RWPE1 (cell line): ENCODE measurements around the gene BRPF3.
A peak's percentile ranks its signal among the peaks of the same experiment; 100 is the strongest.

Experiments used
- CTCF ChIA-PET: fragments of 350-600 bp; sonication (Branson Sonifier 250); formaldehyde crosslinking; extraction: SDS; loops from one replicate; lab custom pipeline; 2021; lab: Yijun Ruan, JAX
- POLR2A ChIA-PET: fragments of 400-600 bp; formaldehyde crosslinking; extraction: SDS; loops from one replicate; lab custom pipeline; 2020; ENCODE audit warnings: antibody characterized with exemption; ENCODE audit not compliant: low non-redundant PET; lab: Yijun Ruan, JAX
- DNase-seq: peaks from one replicate; pipeline ENCODE4 v3.0.0; 2012; ENCODE audit warnings: low spot score
- H3K27ac ChIP-seq: fragments of 450-650 bp; 2 replicates; pipeline ENCODE4 v1.5.1; 2017
- TF ChIP-seq, protein P1 (sequence below): fragments of 450-650 bp; conservative IDR thresholded peaks from 2 replicates; pipeline ENCODE4 v1.5.1; 2017; ENCODE audit warnings: low read depth, mild to moderate bottlenecking

BRPF3 gene

DNA sequence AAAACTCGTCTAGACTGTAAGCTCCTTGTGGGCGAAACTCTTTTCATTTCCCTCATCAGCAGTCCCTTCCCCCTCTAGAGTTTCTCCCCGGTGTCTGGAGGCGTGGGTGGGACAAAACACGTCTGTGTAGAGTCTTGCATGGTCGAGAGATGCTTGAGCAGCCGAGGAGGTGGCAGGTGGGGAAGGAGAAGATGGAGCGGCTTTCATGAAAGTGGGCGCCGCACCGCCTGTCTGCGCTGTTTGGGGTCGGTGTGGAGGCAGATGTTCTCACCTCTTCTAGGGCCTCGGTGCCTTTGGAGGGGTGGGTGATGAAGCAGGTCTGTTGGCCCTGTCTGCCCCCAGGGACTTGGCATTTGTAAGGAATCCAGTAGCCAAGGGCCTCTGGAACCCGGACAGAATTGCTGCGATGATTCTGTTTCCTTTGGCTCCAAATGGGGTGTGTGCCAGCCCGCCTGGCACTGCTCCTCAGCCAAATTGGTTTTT, 1.2 kb downstream of the BRPF3 start:
- ChIA-PET CTCF (interaction anchor here (0.8 kb wide), 1 partner anchor 20 kb away, joined by 3 read pairs; no protein-coding TSS in a partner anchor), POLR2A (interaction anchor here (1.1 kb wide), 1 partner anchor 10 kb away, joined by 4 read pairs; no protein-coding TSS in a partner anchor)
- TF ChIP-seq, protein P1, sequence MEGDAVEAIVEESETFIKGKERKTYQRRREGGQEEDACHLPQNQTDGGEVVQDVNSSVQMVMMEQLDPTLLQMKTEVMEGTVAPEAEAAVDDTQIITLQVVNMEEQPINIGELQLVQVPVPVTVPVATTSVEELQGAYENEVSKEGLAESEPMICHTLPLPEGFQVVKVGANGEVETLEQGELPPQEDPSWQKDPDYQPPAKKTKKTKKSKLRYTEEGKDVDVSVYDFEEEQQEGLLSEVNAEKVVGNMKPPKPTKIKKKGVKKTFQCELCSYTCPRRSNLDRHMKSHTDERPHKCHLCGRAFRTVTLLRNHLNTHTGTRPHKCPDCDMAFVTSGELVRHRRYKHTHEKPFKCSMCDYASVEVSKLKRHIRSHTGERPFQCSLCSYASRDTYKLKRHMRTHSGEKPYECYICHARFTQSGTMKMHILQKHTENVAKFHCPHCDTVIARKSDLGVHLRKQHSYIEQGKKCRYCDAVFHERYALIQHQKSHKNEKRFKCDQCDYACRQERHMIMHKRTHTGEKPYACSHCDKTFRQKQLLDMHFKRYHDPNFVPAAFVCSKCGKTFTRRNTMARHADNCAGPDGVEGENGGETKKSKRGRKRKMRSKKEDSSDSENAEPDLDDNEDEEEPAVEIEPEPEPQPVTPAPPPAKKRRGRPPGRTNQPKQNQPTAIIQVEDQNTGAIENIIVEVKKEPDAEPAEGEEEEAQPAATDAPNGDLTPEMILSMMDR = no peak
- no peak for DNase-seq
- peak overlapping the region; percentile 87 for H3K27ac ChIP-seq

- POLR2A ChIA-PET = no interaction called here
- CTCF ChIA-PET = no interaction called here
- TF ChIP-seq, protein P1 = no peak
- no peak for DNase-seq
- H3K27ac ChIP-seq = no peak overlapping the region
Measured at GRCh38 chr6:36198986-36199385, 2.4 kb downstream of the BRPF3 start.

DNA sequence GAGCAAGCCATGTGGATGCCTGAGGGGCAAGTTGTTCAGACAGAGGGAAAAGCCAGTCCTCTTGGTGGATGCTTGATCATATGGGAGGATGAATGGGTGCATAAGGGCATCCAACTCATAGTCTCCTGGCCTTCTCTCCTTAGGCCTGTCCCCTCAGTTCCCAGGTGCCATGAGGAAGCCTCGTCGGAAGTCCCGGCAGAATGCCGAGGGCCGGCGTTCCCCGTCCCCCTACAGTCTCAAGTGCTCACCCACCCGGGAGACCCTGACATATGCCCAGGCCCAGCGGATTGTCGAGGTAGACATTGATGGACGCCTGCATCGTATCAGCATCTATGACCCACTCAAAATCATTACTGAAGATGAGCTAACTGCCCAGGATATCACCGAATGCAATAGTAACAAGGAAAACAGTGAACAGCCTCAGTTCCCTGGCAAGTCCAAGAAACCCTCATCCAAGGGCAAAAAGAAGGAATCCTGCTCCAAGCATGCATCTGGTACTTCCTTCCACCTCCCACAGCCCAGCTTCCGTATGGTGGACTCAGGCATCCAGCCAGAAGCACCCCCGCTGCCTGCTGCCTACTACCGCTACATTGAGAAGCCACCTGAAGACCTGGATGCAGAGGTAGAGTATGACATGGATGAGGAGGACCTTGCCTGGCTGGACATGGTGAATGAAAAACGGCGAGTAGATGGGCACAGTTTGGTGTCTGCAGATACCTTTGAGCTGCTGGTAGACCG, 3.8 kb downstream of the BRPF3 start:
- no peak for DNase-seq
- TF ChIP-seq, protein P1 = no peak
- ChIA-PET POLR2A (no interaction called here), CTCF (no interaction called here)
- H3K27ac ChIP-seq = no peak overlapping the region

- ChIA-PET POLR2A (no interaction called here), CTCF (no interaction called here)
- no peak overlapping the region for H3K27ac ChIP-seq
- TF ChIP-seq, protein P1 = no peak
- DNase-seq = no peak
Measured at GRCh38 chr6:36200998-36201596, 4.6 kb downstream of the BRPF3 start.

DNA sequence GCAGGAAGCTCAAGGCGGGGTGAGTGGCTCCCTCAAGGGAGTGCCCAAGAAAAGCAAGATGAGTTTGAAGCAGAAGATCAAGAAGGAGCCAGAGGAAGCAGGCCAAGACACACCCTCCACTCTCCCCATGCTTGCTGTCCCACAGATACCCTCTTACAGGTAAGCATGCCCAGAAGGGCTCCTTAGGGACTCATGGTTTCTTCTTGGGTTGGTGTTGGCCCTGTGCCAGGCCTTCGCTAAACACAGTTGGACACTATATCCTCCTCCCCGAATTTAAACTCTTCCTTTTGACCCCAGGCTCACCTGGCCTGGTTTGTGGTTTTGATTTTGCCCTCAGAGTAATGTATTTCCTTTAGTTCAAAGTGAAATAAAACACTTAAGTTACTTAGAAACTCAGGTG, 5.1 kb downstream of the BRPF3 start:
- TF ChIP-seq, protein P1 = no peak
- no peak overlapping the region for H3K27ac ChIP-seq
- CTCF ChIA-PET = no interaction called here
- DNase-seq = no peak
- POLR2A ChIA-PET = no interaction called here

DNA sequence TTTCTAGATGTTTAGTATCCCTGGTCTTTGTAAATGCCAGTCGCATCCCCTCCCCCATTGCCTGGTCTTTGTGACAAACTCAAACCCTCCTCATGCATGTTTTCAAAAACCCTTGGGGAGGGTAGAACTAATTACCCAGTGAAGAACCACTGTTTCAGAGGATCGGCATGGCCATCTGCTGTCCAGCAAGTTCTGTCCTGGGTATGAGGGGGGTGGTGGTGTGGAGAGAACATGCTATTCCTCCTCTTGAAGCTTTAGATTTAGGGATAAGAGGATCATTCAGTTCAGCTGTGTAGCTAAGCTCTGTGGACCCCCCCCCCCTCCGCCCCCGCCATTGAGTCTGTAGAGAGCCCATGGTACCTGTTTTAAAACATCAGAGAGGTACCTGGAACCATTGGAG, 5.6 kb downstream of the BRPF3 start:
- POLR2A ChIA-PET = no interaction called here
- TF ChIP-seq, protein P1 = no peak

More for the DNA sequence above, 5.6 kb downstream of the BRPF3 start:
- no peak for DNase-seq
- H3K27ac ChIP-seq = no peak overlapping the region
- CTCF ChIA-PET = no interaction called here
